HG02884 (cell line): ENCODE measurements around the gene THBS1.

ENCODE experiments used
- ATAC-seq: cut with Tn5 transposase; IDR thresholded peaks from one replicate; pipeline ENCODE4 v1.9.1; 2021; ENCODE audit warnings: mild to moderate bottlenecking, moderate library complexity; ENCODE audit not compliant: unreplicated experiment

Gene THBS1

DNA sequence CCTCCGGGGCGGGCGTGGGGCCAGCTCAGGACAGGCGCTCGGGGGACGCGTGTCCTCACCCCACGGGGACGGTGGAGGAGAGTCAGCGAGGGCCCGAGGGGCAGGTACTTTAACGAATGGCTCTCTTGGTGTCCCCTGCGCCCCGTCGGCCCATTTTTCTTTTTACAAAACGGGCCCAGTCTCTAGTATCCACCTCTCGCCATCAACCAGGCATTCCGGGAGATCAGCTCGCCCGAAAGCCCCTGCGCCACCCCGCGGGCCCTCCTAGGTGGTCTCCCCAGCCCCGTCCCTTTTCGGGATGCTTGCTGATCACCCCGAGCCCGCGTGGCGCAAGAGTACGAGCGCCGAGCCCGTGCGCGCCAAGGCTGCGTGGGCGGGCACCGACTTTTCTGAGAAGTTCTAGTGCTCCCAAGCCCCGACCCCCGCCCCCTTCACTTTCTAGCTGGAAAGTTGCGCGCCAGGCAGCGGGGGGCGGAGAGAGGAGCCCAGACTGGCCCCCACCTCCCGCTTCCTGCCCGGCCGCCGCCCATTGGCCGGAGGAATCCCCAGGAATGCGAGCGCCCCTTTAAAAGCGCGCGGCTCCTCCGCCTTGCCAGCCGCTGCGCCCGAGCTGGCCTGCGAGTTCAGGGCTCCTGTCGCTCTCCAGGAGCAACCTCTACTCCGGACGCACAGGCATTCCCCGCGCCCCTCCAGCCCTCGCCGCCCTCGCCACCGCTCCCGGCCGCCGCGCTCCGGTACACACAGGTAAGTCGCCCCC is at the start of gene THBS1:
Gene THBS1 (plus strand): TSS at position 595 of the 757 bp plus-strand sequence. CDS start 779 bp downstream, outside the sequence.
- peak; percentile 26 for ATAC-seq

DNA sequence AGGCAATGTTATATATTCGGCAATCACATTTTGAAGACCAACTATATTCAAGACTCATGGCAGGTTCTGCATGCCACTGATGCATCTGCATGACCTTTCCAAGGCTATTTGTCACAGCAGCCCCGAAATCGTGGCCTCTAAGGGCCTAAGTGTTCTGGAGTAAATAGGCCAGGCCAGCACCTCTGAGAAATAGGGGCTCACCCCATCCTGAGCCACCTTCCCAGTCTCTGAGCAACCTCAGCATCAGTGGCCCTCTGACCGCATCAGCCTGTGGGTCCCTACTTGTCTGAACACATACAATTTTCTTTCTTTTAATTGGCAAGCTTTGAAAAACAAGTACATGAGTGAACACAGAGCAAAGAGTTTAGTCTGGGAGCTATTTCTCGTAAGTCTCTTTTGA is 45.9 kb upstream of the THBS1 start:
- ATAC-seq, result no peak

DNA sequence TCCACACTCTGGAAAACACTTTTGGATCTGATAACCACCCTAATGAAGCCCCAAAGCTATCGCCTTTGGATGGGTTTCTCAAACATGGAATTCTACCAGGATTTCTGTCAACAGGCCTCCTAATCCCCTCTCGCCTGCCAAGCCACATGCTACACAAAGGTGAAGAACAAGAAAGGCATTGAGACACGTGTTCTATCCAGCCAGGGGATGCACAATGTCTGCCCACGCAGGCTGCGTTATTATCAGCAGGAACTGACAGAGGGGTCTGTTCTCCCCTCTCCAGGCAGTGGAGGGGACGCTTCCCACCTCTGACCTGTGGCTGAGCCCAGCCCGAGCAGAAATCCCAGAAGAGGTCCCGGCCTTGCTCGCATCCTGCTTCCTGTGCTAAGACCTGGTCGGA is 45.4 kb upstream of the THBS1 start:
- ATAC-seq, result no peak

DNA sequence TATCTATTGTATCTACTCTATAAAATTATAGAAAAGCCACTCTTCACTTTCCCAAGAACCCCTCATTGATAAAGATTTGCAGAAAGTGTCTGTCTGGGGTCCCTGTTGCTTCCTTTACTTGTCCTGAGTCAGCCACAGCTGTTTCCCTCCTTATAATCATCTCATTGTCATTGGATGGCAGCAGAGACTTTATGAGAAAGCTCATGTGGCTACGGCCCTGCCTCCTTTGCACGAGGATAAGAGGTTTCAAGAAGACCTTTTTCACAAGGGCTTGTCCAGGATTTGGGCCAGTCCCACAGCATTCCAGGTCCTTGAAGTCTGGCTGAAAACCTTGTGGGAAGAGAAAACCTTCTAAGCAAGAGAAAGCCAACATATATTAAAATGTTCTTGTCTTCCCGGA is 41.9 kb upstream of the THBS1 start:
- ATAC-seq, result no peak

DNA sequence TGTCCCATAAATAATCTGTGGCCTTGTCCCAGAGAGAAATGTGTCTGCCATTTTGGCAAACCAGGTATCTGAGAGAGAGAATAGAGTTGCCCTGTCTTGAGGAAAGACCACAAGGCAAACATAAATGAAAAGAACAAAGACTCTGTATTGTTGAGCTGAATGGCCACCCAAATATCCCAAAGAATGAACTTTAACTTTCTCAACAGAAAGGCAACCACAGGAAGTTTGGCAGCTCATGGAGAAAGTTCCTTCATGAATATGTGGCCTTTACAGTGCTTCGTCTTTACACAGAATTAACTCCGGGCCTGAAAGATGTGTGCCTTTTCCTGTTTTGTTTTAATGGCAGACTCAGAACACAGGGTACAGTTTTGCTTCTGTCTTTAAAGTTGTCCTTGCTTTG is 41.4 kb upstream of the THBS1 start:
- no peak for ATAC-seq

DNA sequence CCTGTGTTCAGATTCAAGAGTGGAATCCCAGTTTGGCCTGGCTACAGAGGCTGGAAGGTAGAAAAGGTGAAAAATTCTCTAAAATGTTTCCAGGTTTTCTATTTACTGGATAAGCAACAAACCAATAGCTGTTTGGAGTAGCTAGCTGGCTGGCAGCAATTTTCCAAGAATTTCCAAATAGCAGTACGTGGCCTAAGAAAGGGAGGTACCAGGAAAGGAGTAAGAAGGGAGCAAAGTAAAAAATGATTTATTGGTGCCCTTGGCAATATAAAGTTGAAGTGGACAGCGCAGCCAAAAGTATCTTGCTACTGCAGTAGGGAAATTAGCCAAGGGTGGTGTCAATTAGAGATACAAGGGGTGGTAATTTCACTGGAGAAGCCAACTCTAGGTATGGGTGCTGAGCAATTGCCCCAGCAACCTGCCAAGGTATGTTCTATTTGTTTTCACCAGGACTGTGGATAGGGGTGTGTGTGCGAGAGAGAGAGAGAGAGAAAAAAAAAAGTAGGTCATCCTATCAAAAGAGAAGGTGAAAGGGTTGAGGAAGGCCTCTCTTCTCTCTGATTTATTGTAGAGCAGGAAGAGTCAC is 40.8 kb upstream of the THBS1 start:
- no peak for ATAC-seq

DNA sequence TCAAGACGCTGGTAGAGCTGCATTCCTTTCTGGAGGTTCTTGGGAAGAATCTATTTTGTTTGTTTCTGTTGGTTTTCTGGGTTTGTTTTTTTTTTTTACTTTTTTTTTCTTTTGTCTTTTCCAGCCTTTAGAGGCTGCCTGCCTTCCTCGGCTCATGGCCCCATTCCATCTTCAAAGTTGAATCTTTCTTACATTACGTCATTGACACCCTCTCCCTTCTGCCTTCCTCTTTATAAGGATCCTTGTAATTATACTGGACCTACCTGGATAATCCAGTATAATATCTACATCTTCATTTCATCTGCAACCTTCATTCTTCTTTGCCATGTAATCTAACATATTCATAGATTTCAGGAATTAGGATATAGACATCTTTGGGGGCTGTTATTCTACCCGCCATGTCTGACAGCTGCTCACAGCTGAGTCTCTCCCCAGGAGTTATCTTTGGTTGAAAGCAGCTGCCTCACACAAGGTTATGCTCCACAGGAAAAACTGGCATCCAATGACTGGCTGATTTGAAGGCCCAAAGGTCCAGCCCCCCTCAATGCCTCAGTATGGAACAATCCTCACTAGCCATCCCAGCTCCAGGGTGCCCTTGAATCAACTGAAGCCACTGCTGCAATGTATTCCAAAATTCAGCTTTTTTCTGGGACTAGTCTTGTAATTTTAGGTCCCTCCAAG is 38.4 kb upstream of the THBS1 start:
- ATAC-seq, result no peak

DNA sequence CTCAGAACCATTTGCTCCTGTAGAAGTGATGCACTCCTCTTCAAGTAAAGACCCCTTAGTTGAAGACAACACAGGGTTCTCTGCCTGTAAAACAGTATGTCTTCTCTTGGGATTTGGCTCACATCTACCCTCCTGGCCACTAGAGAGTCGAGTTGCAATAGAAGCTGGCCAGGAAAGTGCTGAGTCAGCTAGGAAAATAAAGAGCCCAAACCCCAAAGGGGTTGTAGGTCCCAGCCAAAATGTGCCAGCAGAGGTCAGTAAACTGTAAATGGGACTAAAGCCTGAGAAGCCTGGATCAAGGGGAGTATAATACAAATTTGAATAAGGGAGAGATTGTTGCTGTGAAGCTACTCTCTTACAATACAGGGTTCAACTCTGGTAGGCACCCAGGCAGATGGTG is 37.2 kb upstream of the THBS1 start:
- ATAC-seq, result no peak

DNA sequence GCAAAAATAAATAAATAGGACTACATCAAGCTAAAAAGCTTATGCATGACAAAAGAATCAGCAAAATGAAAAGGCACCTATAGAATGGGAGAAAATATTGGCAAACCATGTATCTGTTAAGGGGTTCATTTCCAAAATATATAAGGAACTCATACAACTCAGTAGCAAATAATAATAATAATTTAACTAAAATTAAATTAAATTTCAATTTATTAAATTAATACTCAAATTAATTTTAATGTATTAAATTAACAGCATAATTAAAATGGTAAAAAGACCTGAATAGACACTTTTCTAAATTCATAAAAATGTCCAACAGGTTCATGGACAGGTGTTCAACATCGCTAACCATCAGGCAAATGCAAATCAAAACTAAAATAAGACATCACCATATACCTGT is 34.0 kb upstream of the THBS1 start:
- no peak for ATAC-seq

DNA sequence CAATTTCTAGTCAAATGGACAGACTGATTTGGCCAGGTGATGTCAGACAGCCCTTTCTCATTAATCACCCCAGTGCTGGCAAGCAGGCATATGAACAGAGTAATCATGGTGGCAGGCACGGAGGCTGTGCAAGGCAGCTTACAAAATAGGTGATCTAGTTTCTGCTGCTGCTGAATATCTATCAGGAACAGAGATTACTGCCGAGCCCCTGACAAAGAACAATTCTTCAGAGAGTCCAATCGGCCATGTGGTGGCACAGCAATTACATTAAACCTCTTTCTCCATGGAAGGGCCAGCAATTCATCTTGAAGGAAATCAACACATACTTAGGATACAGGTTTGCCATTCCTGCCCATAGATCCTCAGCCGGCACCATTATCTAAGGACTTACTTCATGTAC is 32.3 kb upstream of the THBS1 start:
- ATAC-seq, result no peak

DNA sequence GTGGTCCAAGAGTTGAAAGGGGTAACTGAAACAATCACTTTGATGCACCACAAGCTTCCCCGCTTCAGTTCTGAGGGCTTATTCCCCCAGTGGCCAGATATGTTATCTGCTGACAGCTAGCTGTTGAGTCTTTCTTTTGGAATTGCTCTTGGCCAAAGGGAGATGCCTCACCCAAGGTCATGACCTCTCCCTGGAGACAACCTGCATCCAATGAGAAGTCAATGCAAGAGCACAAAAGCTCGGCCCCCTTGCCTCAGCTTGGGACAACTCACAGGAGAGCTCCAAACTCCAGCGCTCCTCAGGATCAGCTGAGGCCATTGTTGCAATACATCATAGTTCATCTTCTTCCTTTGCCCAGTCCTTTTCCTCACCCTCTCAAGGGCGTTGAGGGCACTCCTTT is 31.0 kb upstream of the THBS1 start:
- no peak for ATAC-seq

DNA sequence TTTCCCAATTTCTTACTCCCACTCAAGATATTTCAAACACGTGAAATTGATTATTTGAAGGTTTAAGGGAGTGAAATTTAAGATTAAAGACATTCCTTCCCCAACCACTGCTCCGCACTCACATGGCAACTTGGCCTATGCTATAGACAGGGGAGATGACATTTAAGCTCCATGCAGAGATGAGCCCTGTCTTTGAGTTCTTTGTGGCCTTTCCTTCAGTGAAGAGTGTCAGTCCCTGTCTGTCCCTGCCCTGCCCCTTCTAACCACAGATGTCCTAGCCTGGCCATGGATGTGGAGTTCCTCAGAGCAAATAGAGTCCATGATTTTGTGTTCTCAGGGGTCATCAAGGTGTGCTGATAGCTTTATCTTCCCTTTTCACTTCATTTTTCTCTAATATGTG is 29.4 kb upstream of the THBS1 start:
- ATAC-seq, result no peak

DNA sequence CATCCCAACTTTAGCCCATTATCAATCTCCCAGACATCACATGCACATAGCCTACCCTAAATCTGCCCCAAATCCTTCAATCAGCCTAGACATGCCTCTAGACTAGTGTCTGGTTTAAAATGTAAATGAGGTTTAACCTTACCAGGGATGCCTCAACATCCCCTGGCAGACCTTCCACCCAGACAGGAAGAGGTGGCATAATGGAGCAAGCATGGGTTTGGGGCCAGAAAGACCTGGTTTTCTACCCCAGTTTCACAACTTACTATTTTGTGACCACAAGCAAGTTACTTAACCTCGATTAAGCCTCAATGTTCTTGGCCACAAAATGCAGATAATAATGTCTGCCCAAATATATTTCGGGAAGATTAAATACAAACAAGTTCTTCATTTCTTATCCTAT is 28.3 kb upstream of the THBS1 start:
- no peak for ATAC-seq

DNA sequence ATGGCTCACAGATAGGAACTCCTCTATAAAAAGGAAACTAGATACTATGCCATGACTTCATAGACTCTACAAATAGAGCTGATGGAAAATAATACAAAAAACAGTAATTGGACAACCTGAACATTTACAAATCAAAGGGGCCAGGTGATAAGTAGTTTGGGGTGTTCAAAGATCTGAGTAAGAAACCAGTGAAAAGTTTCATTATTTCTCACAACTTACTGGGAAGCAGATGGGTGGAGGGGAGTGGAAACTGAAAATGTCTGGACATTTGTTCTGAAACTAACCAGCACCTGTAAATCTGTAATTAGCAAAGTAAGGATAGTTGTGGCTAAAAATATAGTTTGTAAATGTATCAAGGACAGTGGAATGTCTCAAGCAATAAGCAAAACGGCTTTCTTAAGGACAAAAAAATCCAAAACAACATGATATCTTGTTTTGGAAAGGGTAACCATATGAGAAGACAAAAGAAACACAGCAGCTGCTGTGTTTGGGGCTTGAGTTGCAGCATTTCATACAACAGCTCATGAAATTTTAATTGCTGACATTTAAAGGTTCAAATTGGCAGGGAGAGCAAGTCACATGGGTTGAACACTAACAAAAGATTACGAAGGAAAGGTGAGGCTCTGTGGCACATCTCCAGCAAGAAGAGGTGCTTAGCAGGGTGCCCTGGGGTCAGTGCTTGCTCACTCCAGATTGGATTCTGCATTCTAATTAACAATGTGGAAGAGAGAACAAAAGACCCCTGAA is 26.8 kb upstream of the THBS1 start:
- ATAC-seq, result peak; percentile 57

DNA sequence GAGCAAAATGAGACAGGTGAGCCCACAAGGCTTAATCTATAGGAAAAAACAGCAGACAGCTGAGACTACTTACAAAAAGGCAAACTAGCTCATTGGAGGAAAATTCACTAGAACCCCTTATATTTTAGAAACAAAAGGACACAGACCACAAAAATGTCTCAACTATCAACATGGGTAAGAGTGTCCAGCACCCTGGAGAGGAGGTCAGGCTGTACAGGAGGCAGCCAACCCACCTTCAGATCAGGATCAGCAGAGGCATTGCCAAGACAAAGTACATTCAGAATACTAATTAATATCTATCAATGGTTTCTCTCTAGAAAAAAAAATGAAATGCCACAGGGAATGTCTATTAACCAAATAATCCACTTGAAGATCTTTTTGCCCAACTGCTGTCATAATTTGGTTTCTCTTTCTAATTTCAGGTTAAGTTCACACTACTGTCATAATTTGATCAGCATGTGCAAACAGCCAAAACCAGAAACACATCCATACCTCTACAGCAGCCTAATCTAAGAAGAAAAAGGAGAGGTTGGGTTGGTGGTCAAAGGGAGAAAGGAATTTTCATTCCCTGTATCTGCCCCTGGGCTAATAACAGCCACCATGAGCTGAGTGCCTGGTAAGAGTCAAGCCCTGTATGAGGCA is 26.0 kb upstream of the THBS1 start:
- no peak for ATAC-seq

DNA sequence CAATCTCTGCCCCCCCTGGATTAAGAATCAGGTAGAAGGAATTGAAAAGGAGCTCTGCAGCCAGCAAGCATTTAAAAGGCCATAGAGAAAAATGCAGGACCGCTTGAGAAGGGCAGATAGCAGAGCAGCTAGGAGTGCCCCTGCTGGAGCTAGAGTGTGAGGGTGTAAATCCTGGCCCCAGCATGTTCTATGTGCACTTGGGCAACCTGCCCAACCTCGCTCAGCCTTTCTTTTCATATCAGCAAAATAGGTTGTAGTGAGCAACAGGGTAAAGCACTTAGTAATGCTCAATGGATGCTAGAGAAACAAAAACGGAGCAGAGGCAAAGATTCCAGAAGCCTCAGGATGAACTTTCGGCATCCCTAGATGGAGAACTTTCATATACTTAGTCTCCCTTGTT is 25.0 kb upstream of the THBS1 start:
- no peak for ATAC-seq

DNA sequence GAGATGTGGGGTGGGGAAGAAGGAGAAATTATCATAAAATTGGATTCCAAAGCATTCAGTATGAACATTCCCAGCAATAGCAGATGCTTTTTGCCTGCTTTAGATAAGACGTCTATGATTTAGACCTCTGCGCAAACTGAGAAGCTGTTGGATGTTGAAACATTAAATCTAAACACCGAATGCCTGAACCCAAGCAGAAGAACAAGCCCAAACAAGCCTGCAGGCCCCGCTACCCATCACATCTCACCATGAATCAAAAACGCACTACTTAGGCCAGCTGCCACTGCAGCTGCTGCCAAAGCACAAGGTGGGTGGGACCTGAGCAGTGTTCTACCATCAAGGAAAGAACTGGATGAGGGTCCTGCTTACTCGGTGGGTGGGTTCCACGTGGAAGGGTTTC is 24.4 kb upstream of the THBS1 start:
- ATAC-seq, result no peak

DNA sequence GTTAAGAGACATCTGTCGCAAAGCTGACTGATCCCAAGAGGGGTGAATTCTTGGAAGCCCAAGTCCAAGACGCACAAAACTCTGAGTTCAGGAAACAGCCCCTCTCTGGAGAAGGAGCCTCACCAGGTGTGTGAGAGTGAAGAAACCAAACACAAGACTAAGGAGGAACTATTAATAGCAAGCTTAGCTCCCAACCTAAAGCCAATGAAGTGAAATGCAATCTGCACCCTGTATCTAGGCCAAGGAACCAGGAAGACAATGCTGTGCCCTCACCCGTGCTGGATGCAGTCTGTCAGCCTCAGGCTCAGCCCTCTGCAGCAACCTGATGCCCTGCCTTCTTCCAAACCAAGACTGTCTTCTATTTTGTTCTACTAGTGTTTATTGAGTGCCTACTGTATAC is 22.5 kb upstream of the THBS1 start:
- no peak for ATAC-seq

DNA sequence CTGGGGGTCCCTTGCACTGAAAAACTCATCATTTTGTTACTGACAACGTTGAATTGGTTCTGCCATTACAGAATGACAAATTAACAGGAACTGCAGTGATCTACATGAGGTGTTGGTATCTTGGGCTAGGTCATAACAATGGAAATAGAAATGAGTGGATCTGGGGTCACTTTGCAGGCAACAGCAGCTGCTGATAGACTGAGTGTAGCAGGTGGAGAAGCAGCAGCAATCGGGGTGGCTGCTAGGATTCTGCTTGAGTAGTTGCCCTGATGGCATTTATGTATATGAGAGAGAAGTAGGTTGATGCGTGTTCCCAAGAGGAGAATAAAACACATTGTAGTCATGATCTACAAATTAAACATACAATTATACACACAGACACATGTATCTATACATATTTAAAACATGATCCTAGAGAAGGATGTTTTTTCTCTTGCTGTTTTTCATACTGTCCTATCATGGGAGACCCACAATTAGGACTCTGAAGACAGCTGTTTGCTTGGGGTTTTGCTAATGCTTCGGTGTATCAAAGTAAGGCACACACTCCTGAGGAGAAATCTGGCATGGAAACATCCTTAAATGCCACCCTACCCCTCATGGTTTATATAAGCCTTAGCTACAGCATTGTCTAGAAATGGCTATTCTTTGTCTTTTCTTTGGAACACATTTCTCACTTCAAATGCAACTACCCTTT is 15.8 kb upstream of the THBS1 start:
- ATAC-seq, result no peak

DNA sequence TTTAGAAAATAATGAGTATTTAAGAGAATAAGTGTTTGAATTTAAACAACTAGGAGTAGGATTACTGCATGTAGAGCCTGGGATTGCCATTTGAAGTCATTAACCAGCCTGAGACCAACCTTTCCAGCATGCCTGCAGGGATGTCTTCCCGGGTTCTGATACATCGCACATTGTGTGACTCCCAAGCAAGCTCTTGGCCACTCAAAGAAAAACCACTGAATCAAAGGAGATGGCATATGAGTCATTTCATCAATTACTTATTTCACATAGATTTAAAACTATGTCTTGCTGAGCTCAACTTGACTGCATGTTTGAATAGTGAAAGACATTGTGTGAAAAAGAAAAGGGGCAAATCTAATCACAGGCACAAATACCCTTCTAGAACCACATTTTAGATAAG is 15.0 kb upstream of the THBS1 start:
- ATAC-seq, result no peak

DNA sequence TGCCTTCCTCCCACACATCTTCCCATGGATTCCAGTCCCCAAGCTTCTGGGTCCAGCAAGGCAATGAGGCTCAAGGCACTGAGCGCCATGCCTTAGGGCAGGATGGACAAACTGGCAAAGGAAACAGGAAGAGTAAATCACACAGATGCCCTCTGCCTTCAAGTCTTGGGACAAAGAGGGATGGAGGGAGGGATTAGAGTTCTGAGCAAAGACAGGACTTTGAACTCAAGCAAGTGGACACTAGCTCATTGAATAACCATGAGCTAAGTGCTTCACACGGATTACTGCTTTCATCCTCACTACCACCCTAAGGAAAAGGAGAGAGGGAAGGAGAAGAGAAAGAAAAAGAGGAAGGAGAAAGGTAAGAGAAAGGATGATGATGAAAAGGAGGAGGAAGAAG is 7.6 kb upstream of the THBS1 start:
- no peak for ATAC-seq
